Measurements from ENCODE around the gene PEAR1. TPM values are rescaled to one million over a fixed set of nuclear protein-coding genes. Genes with fewer than 3 reads are reported as not detected.

Gene PEAR1
- total RNA-seq, 6 experiments from 2014 or later = 3.2 to 23.6 (median 20.2) TPM

- Mint-ChIP-seq H3K4me3 (no peak overlapping the region), H3K9me3 (no peaks in the 10 kb centered on the region), H3K27ac (no peak overlapping the region), H3K4me1 (ENCODE audit: low read depth) (peaks cover 12% of the 10 kb centered on the region), H3K36me3 (ENCODE audit: low read depth) (no peaks in the 10 kb centered on the region), H3K27me3 (ENCODE audit: insufficient read depth) (peaks cover 23% of the 10 kb centered on the region)
- no peak for DNase-seq
- TF ChIP-seq CTCF (IDR thresholded peaks at IDR 0.05) = no peak
Observed at GRCh38 chr1:156865258-156865657, 28.3 kb upstream of the PEAR1 start.

- Mint-ChIP-seq H3K4me3 (no peak overlapping the region), H3K4me1 (ENCODE audit: low read depth) (peaks cover 15% of the 10 kb centered on the region), H3K36me3 (ENCODE audit: low read depth) (no peaks in the 10 kb centered on the region), H3K27me3 (ENCODE audit: insufficient read depth) (peaks cover 23% of the 10 kb centered on the region), H3K9me3 (no peaks in the 10 kb centered on the region), H3K27ac (no peak overlapping the region)
- DNase-seq = no peak
- no peak for TF ChIP-seq CTCF (IDR thresholded peaks at IDR 0.05)
Observed at GRCh38 chr1:156865865-156866248, 27.7 kb upstream of the PEAR1 start.

GRCh38 chr1:156866249-156866909 lies 27.1 kb upstream of the PEAR1 start:
- Mint-ChIP-seq H3K27me3 (ENCODE audit: insufficient read depth) (peaks cover 23% of the 10 kb centered on the region), H3K27ac (no peak overlapping the region), H3K9me3 (no peaks in the 10 kb centered on the region), H3K4me3 (no peak overlapping the region), H3K4me1 (ENCODE audit: low read depth) (peaks cover 20% of the 10 kb centered on the region), H3K36me3 (ENCODE audit: low read depth) (no peaks in the 10 kb centered on the region)
- DNase-seq = no peak
- no peak for TF ChIP-seq CTCF (IDR thresholded peaks at IDR 0.05)

- no peaks in the 10 kb centered on the region for H3K36me3 Mint-ChIP-seq (ENCODE audit: low read depth)
- H3K27ac Mint-ChIP-seq = no peak overlapping the region
- DNase-seq = no peak
- no peak overlapping the region for H3K4me3 Mint-ChIP-seq
- peaks cover 24% of the 10 kb centered on the region for H3K4me1 Mint-ChIP-seq (ENCODE audit: low read depth)
- H3K9me3 Mint-ChIP-seq = no peaks in the 10 kb centered on the region
- no peak for TF ChIP-seq CTCF (IDR thresholded peaks at IDR 0.05)
- H3K27me3 Mint-ChIP-seq (ENCODE audit: insufficient read depth) = peaks cover 11% of the 10 kb centered on the region
Observed at GRCh38 chr1:156868341-156868740, 25.2 kb upstream of the PEAR1 start.

- peaks cover 24% of the 10 kb centered on the region for H3K4me1 Mint-ChIP-seq (ENCODE audit: low read depth)
- H3K9me3 Mint-ChIP-seq = no peaks in the 10 kb centered on the region
- no peaks in the 10 kb centered on the region for H3K36me3 Mint-ChIP-seq (ENCODE audit: low read depth)
- TF ChIP-seq CTCF (IDR thresholded peaks at IDR 0.05) = no peak
- H3K4me3 Mint-ChIP-seq = 0 out of 2 replicates have a peak overlapping the region, but pooled peaks have one; percentile 32
- H3K27me3 Mint-ChIP-seq (ENCODE audit: insufficient read depth) = peaks cover 3% of the 10 kb centered on the region
- no peak for DNase-seq
- no peak overlapping the region for H3K27ac Mint-ChIP-seq
Observed at GRCh38 chr1:156869455-156869854, 24.1 kb upstream of the PEAR1 start.

Measured in HFFc6 (cell line).